ENCODE measurements around the gene USH1C. TPM values are rescaled to one million over a fixed set of nuclear protein-coding genes. Genes with fewer than 3 reads are reported as not detected.

USH1C gene
- total and polyA plus RNA-seq, 7 donors = 0.05 to 0.44 (median 0.14) TPM; not detected in 4

- ATAC-seq = no peak
- intact Hi-C loops (cut with DNase I) = no loop called here
- Histone ChIP-seq H3K4me1 (no peaks in the 10 kb centered on the region), H3K4me3 (no peak overlapping the region), H3K27ac (no peak overlapping the region), H3K36me3 (ENCODE audit: insufficient read depth in 1 of 2, low read depth in 1 of 2) (no peaks in the 10 kb centered on the region), H3K27me3 (ENCODE audit: insufficient read depth in 3 of 3, low read length in 2 of 3) (no peaks in the 10 kb centered on the region), H3K9me3 (no peaks in the 10 kb centered on the region)
- no peak for TF ChIP-seq CTCF (IDR thresholded peaks at IDR 0.05)
- DNase-seq = no peak
- 63 to 83% (median 69%) methylated on average over 3 of the region's 3 CpGs for whole genome bisulfite sequencing, 3 donors
These were observed 28.1 kb upstream of the USH1C start for GRCh38 chr11:17572359-17572690.

- ATAC-seq (no peak), DNase-seq (no peak)
- WGBS, 3 donors = 78 to 84% (median 82%) methylated on average over 14 of the region's 14 CpGs
- H3K27me3 ChIP-seq (ENCODE audit: insufficient read depth in 3 of 3, low read length in 2 of 3) = no peaks in the 10 kb centered on the region
- intact Hi-C loops (cut with DNase I) = no loop called here
- H3K36me3 ChIP-seq (ENCODE audit: insufficient read depth in 1 of 2, low read depth in 1 of 2) = no peaks in the 10 kb centered on the region
- H3K27ac ChIP-seq = no peak overlapping the region
- H3K9me3 ChIP-seq = no peaks in the 10 kb centered on the region
- no peak for TF ChIP-seq CTCF (IDR thresholded peaks at IDR 0.05)
- H3K4me3 ChIP-seq = no peak overlapping the region
- no peaks in the 10 kb centered on the region for H3K4me1 ChIP-seq
These were observed 27.5 kb upstream of the USH1C start for GRCh38 chr11:17571431-17572358.

- DNase-seq = no peak
- intact Hi-C loops (cut with DNase I) = no loop called here
- Histone ChIP-seq H3K27me3 (ENCODE audit: insufficient read depth in 3 of 3, low read length in 2 of 3) (no peaks in the 10 kb centered on the region), H3K4me1 (no peaks in the 10 kb centered on the region), H3K9me3 (no peaks in the 10 kb centered on the region), H3K36me3 (ENCODE audit: insufficient read depth in 1 of 2, low read depth in 1 of 2) (no peaks in the 10 kb centered on the region), H3K27ac (no peak overlapping the region), H3K4me3 (no peak overlapping the region)
- no peak for TF ChIP-seq CTCF (IDR thresholded peaks at IDR 0.05)
- 75 to 81% (median 79%) methylated on average over 23 of the region's 23 CpGs for WGBS, 3 donors
- ATAC-seq = no peak
These were observed 25.8 kb upstream of the USH1C start for GRCh38 chr11:17570034-17570433.

GRCh38 chr11:17568944-17569343, 24.7 kb upstream of the USH1C start:
- intact Hi-C loops (cut with DNase I) = no loop called here
- no peaks in the 10 kb centered on the region for H3K27me3 ChIP-seq (ENCODE audit: insufficient read depth in 3 of 3, low read length in 2 of 3)
- no peak for ATAC-seq
- 84 to 88% (median 87%) methylated on average over 4 of the region's 4 CpGs for WGBS, 3 donors
- H3K36me3 ChIP-seq (ENCODE audit: insufficient read depth in 1 of 2, low read depth in 1 of 2) = no peaks in the 10 kb centered on the region
- H3K4me1 ChIP-seq = no peaks in the 10 kb centered on the region
- H3K27ac ChIP-seq = no peak overlapping the region
- no peaks in the 10 kb centered on the region for H3K9me3 ChIP-seq
- TF ChIP-seq CTCF (IDR thresholded peaks at IDR 0.05) = no peak
- H3K4me3 ChIP-seq = no peak overlapping the region
- DNase-seq = no peak

- H3K4me1 ChIP-seq = no peaks in the 10 kb centered on the region
- H3K36me3 ChIP-seq (ENCODE audit: insufficient read depth in 1 of 2, low read depth in 1 of 2) = no peaks in the 10 kb centered on the region
- no peak for TF ChIP-seq CTCF (IDR thresholded peaks at IDR 0.05)
- DNase-seq (no peak), ATAC-seq (no peak)
- intact Hi-C loops (cut with DNase I) = no loop called here
- WGBS, 3 donors = 54 to 63% (median 56%) methylated on average over 2 of the region's 2 CpGs
- H3K9me3 ChIP-seq = no peaks in the 10 kb centered on the region
- H3K27ac ChIP-seq = no peak overlapping the region
- no peak overlapping the region for H3K4me3 ChIP-seq
- H3K27me3 ChIP-seq (ENCODE audit: insufficient read depth in 3 of 3, low read length in 2 of 3) = no peaks in the 10 kb centered on the region
These were observed 20.4 kb upstream of the USH1C start for GRCh38 chr11:17564687-17565042.
